HG03378 (cell line): ENCODE measurements around the gene CPNE2.
"Not testable (repeated sequence)": the region's sequence is repeated elsewhere in the genome, so short reads cannot be mapped to it uniquely, and the experiment has no call there.

ENCODE experiments used
- ATAC-seq: cut with Tn5 transposase; IDR thresholded peaks from one replicate; pipeline ENCODE4 v1.9.1; 2021; ENCODE audit warnings: mild to moderate bottlenecking, moderate library complexity; ENCODE audit not compliant: unreplicated experiment

CPNE2 gene

GRCh38 chr16:57091975-57092785 is at the start of gene CPNE2:
Gene CPNE2, plus strand, starts transcription at chr16:57092583. Its CDS starts 18,160 bp downstream, at chr16:57110743.
- ATAC-seq, result no peak

- no peak for ATAC-seq
Measured at GRCh38 chr16:57043248-57043647, 49.1 kb upstream of the CPNE2 start.

- no peak for ATAC-seq
Measured at GRCh38 chr16:57044931-57045693, 47.3 kb upstream of the CPNE2 start.

GRCh38 chr16:57045694-57046381 is 46.5 kb upstream of the CPNE2 start:
- no peak for ATAC-seq

- no peak for ATAC-seq
Measured at GRCh38 chr16:57048095-57048494, 44.3 kb upstream of the CPNE2 start.

- peak; percentile 44 for ATAC-seq
Measured at GRCh38 chr16:57049678-57050077, 42.7 kb upstream of the CPNE2 start.

- no peak for ATAC-seq
Measured at GRCh38 chr16:57051696-57052228, 40.6 kb upstream of the CPNE2 start.

- no peak for ATAC-seq
Measured at GRCh38 chr16:57053206-57053605, 39.2 kb upstream of the CPNE2 start.

GRCh38 chr16:57054338-57054737 is 38.0 kb upstream of the CPNE2 start:
- no peak for ATAC-seq

- no peak for ATAC-seq
Measured at GRCh38 chr16:57054771-57055170, 37.6 kb upstream of the CPNE2 start.

- ATAC-seq, result no peak
Measured at GRCh38 chr16:57055671-57056070, 36.7 kb upstream of the CPNE2 start.

GRCh38 chr16:57058291-57058861 is 34.0 kb upstream of the CPNE2 start:
- no peak for ATAC-seq

- no peak for ATAC-seq
Measured at GRCh38 chr16:57060323-57061083, 31.9 kb upstream of the CPNE2 start.

GRCh38 chr16:57061084-57061905 is 31.1 kb upstream of the CPNE2 start:
- ATAC-seq, result no peak

GRCh38 chr16:57062329-57062728 is 30.1 kb upstream of the CPNE2 start:
- ATAC-seq, result no peak

- ATAC-seq, result not testable (repeated sequence)
Measured at GRCh38 chr16:57063189-57063588, 29.2 kb upstream of the CPNE2 start.

GRCh38 chr16:57064995-57065394 is 27.4 kb upstream of the CPNE2 start:
- no peak for ATAC-seq

- ATAC-seq, result no peak
Measured at GRCh38 chr16:57066625-57067024, 25.8 kb upstream of the CPNE2 start.

- no peak for ATAC-seq
Measured at GRCh38 chr16:57067347-57067746, 25.0 kb upstream of the CPNE2 start.
